Prostate gland (tissue), 2 donors: ENCODE data around the gene KLHL2.

Experiments used
- CTCF ChIP-seq, 4 experiments: fragments of 200-600 bp in 2 of 4; fragments of 450-650 bp in 2 of 4; sonication (generic) in 2 of 4; IDR thresholded peaks; 1 replicate in 3 of 4; 2 replicates in 1 of 4; pipeline ENCODE4 v1.5.1; 2016 to 2019; ENCODE audit warnings: antibody characterized with exemption in 4 of 4, mild to moderate bottlenecking in 2 of 4, moderate library complexity in 2 of 4
- POLR2A ChIP-seq: fragments of 450-650 bp; IDR thresholded peaks from one replicate; pipeline ENCODE4 v1.6.1; 2016; ENCODE audit warnings: antibody characterized with exemption, mild to moderate bottlenecking
- POLR2AphosphoS5 ChIP-seq: sonication (generic); formaldehyde crosslinking; IDR thresholded peaks from one replicate; pipeline ENCODE4 v1.6.1; 2017; ENCODE audit warnings: antibody characterized with exemption

DNA sequence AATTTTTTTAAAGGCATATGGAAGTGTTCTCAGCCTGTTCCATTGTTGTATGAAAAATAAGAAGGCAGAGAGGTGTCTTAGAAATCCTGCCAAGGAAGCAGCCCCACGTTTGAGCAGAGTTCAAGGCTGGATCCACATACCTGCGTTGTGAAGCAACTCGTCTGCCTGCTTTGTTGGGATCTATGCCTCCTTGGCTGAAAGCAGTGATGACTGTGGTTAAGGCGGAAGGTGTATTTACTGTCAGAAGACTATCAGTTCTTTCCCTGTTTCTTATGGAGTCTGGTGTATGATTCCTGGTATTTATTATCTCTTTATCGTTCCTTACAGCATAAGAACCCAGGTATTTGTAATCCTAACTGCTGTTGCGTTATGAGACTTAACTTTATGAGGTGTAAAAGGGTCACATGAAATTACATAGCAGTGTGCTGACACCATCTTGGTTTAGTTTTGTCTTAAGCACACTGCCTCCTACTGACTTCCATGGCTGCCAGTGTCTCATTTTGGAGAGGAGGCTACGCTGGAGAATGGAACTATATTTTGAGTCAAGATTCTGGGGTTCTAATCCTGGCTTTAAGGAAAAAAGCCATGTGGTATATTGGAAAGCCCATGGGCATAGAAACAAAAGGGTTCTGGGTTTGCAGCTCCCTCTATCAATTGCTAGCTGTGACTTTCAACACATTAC is 117.0 kb downstream of the KLHL2 start:
- TF ChIP-seq POLR2AphosphoS5 (peak; percentile 5), CTCF (IDR thresholded peaks at IDR 0.05) (no peak), POLR2A (no peak)
